ENCODE measurements around the gene SPPL3.

DNA sequence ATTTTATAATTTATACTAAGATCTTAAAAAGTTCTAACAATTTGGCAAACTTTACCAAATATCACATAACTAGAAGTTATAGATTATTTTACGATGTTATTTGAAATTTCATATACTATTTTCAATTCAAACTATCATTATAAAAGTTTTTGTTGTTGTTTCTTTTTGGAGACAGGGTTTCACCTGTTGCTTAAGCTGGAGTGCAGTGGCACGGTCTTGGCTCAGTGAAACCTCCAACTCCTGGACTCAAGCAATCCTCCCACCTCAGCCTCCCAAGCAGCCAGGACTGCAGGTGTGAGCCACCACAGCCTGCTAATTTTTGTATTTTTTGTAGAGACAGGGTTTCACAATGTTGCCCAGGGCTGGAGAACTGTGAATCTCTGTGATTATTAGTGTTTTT is 87.8 kb downstream of the SPPL3 start:
- TF ChIP-seq CTCF (IDR thresholded peaks at IDR 0.05) (no peak), EZH2phosphoT487 (IDR thresholded peaks at IDR 0.05) (no peak)
